ENCODE data around the gene CUL1.
A peak's percentile ranks its signal among the peaks of the same experiment; 100 is the strongest.

CUL1 gene

DNA sequence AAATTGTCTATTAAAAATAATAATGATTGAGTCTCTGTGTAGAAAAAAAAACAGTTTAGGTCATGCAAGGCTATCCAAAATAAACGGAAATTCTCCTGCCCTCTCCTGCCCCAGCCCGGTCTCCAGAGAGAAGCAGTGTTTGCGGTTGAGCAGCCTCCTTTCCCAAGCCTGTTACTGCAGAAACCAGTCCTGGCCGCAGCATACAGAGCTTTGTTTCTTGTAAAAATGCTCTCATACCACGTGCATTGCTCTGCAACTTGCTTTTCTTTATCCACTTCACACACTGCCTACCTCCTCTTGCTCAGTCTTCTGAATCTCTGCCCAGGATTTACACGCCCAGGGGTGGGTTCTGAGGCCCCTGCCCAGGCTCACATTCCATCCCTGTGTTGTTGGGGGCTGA lies 34.4 kb upstream of the CUL1 start:
- H3K4me3 ChIP-seq (replicated peaks in 1 of 2; ENCODE audit: low read depth in 2 of 2, low read length in 2 of 2): no peak overlapping the region
- peak; percentile 69 to 81 for DNase-seq (ENCODE audit: low read depth in 2 of 2)
- TF ChIP-seq, protein P1, sequence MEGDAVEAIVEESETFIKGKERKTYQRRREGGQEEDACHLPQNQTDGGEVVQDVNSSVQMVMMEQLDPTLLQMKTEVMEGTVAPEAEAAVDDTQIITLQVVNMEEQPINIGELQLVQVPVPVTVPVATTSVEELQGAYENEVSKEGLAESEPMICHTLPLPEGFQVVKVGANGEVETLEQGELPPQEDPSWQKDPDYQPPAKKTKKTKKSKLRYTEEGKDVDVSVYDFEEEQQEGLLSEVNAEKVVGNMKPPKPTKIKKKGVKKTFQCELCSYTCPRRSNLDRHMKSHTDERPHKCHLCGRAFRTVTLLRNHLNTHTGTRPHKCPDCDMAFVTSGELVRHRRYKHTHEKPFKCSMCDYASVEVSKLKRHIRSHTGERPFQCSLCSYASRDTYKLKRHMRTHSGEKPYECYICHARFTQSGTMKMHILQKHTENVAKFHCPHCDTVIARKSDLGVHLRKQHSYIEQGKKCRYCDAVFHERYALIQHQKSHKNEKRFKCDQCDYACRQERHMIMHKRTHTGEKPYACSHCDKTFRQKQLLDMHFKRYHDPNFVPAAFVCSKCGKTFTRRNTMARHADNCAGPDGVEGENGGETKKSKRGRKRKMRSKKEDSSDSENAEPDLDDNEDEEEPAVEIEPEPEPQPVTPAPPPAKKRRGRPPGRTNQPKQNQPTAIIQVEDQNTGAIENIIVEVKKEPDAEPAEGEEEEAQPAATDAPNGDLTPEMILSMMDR (IDR thresholded peaks at IDR 0.05; ENCODE audit: low read depth, low read length): no peak

DNA sequence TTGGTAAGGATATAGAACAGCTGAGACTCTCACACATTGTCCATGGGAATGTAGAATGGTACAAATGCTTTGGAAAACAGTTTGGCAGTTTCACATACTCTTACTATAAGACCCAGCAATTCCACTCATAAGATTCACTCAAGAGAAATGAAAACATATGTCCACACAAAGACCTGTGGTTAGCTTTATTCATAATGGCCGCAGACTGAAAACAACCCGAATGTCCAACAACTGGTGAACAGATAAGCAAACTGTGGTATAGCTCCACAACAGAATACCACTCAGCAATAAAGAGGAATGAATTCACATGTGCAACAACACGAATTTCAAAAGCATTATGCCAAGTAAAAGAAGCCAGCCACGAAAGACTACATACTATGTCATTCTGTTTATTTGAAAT lies 33.5 kb upstream of the CUL1 start:
- peak in 1 of 2 donors; percentile 28 for DNase-seq (ENCODE audit: low read depth in 2 of 2)
- TF ChIP-seq, protein P1 (IDR thresholded peaks at IDR 0.05; ENCODE audit: low read depth, low read length): no peak
- H3K4me3 ChIP-seq (replicated peaks in 1 of 2; ENCODE audit: low read depth in 2 of 2, low read length in 2 of 2): no peak overlapping the region

DNA sequence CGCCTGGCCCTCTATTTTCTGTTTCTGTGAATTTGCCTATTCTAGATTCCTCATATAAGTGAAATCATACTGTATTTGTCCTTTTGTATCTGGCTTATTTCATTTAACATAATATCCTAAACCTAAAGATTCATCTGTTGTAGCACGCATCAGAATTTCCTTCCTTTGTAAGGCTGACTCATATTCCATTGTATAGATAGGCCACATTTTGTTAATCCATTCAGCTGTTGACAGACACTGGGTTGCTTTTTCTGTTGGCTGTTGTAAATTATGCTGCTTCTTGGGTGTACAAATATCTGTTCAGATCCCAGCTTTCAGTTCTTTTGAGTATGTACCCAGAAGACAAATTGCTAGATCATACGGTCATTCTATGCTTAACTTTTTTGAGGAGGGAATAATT lies 28.8 kb upstream of the CUL1 start:
- DNase-seq (ENCODE audit: low read depth in 2 of 2): peak in 1 of 2 donors; percentile 18
- TF ChIP-seq, protein P1 (IDR thresholded peaks at IDR 0.05; ENCODE audit: low read depth, low read length): no peak
- H3K4me3 ChIP-seq (replicated peaks in 1 of 2; ENCODE audit: low read depth in 2 of 2, low read length in 2 of 2): no peak overlapping the region

DNA sequence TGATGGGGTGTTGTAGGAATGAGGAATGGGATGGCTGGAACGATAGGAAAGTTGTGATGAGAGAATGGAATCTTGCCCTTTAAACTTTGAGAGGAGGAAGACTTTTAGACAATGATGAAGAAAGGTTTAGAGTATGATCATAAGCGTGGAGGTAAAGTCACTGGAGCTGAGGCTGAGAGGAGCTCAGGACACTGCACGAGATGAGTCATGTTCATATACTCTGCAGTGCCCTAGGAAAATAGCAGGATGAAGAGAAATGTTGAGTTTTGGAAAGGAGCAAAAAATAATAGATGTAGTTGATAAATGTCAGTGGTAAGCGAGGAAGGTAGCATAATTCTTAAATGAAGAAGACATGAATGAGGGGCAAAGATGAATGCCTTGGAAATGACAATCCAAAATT lies 28.3 kb upstream of the CUL1 start:
- DNase-seq (ENCODE audit: low read depth in 2 of 2): peak in 1 of 2 donors; percentile 9
- TF ChIP-seq, protein P1 (IDR thresholded peaks at IDR 0.05; ENCODE audit: low read depth, low read length): no peak
- H3K4me3 ChIP-seq (replicated peaks in 1 of 2; ENCODE audit: low read depth in 2 of 2, low read length in 2 of 2): no peak overlapping the region

DNA sequence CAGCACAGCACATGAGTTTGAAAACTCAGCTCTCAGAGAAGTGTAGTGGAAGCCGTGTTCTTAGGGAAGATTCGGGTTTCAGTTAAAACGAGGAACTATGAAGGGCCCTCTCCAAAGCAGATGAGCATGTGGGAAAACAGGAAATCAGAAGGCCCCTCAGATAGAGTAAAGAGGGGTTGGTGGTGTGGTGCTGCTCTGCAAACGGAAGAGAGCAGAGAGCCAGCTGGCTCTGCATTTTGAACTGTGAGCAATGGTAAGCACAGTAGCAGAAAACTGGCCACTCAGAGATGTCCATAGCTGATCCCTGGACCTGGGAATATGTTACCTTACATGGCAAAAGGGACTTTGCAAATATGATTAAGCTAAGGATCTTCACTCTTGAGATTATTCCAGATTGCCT lies 27.9 kb upstream of the CUL1 start:
- no peak overlapping the region for H3K4me3 ChIP-seq (replicated peaks in 1 of 2; ENCODE audit: low read depth in 2 of 2, low read length in 2 of 2)
- TF ChIP-seq, protein P1 (IDR thresholded peaks at IDR 0.05; ENCODE audit: low read depth, low read length): no peak
- no peak for DNase-seq (ENCODE audit: low read depth in 2 of 2)

DNA sequence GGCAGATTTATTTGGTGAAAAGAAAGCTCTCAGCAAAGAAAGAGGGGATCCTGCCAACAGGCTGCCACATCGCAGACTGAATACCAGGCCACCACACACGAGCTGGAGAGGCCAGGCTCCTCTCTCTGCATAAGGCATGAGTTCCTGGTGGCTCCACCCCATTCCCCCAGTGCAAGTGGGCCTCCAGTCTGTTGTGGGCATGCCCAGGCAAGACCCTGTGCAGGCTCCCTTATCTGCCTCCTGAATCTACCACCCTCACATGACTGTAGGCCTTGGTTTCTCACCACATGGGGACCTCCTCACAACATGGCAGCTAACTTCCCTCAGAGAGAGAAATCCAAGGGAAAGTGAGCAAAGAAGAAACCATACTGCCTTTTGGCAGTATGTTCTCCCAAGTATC lies 26.7 kb upstream of the CUL1 start:
- H3K4me3 ChIP-seq (replicated peaks in 1 of 2; ENCODE audit: low read depth in 2 of 2, low read length in 2 of 2): no peak overlapping the region
- TF ChIP-seq, protein P1 (IDR thresholded peaks at IDR 0.05; ENCODE audit: low read depth, low read length): no peak
- DNase-seq (ENCODE audit: low read depth in 2 of 2): no peak

DNA sequence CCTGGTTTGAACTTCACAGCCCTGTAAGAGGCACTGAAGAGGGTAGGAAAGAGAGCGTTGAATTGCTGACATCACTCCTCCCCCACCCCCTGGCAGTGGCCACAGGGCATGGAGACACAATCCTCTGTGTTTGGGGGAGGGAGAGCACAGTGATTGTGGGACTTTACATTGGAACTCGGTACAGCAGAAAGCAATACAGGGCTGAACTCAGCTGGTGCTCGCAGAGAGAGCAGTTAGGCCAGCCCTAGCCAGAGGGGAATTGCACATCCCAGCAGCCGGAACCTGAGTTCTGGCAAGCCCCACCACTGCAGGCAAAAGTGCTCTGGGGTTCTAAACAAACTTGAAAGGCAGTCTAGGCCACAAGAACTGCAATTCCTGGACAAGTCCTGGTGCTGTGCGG lies 24.0 kb upstream of the CUL1 start:
- H3K4me3 ChIP-seq (replicated peaks in 1 of 2; ENCODE audit: low read depth in 2 of 2, low read length in 2 of 2): no peak overlapping the region
- TF ChIP-seq, protein P1 (IDR thresholded peaks at IDR 0.05; ENCODE audit: low read depth, low read length): no peak
- DNase-seq (ENCODE audit: low read depth in 2 of 2): no peak

All from cardiac fibroblast (primary cell).